HG03521 (cell line): ENCODE results near the gene VWA5B1.

Experiments used
- ATAC-seq: cut with Tn5 transposase; IDR thresholded peaks from one replicate; pipeline ENCODE4 v1.9.1; 2021; ENCODE audit warnings: mild to moderate bottlenecking, moderate library complexity; ENCODE audit not compliant: unreplicated experiment

Gene VWA5B1

DNA sequence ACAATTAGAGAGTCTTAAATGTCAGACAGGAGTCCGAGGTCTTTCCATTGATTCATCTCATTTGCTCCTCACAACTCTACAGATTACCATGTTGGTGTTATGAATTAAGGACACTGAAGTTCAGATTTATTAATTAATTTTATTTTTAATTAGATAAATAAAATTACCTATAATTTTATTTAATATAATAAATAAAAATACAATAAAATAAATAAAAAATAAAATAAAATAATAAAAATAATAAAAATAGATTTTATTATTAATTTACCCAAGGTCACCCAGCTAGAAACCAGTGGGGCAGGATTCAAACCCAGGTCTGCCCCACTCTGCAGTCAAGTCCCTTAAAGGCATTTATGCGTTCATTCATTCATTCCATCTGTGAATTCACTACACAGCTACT lies 72.2 kb downstream of the VWA5B1 start:
- ATAC-seq: no peak

DNA sequence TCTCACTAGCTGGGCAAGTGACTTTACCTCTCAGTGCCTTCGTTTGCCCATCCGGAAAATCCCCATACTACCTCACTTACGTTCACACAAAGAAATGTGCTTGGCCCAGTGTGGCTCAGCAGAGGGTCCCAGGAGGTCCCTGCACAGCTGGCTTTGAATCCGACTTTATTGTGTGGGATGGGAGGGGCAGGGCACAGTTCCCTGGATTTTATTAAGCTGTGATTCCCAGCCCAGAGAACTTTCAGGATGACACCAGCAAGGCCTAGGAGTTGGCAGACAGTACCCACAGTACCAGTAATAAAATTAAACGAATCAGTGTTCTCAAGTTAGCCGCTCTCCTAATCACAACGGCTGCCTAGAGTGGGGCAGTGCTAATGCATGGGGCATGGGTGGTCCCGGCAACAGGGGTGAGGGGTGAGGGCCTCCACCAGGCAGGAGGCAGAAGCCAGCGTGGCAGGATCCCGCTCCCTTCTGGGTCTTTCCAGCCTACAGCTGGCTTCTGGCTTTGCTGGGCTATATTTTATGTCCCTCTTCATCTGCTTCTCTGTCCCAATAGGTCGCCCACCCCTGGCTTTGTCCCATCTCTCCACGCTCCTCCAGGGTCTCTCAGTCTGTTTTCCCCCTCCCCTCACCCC lies 74.9 kb downstream of the VWA5B1 start:
- no peak for ATAC-seq

DNA sequence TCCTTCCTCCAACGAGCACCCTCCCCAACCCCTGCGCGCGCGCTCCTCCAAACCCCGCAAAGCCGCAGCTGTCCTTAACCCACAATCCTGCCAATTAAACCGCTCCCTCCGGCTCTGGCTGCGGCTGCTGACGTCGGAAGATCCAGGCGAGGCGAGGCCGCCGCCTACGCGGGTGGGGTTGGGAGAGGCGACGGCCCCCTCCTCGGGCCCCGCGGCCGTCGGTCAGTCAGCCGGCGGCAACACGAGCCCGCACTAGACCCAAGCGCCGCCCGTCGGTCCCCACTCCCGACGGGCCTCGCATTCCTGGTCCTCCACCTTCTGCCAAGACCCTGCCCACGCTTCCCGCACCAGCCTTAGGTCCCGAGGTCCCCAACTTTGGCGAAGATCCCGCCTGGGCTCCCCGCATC lies 75.4 kb downstream of the VWA5B1 start:
- no peak for ATAC-seq

DNA sequence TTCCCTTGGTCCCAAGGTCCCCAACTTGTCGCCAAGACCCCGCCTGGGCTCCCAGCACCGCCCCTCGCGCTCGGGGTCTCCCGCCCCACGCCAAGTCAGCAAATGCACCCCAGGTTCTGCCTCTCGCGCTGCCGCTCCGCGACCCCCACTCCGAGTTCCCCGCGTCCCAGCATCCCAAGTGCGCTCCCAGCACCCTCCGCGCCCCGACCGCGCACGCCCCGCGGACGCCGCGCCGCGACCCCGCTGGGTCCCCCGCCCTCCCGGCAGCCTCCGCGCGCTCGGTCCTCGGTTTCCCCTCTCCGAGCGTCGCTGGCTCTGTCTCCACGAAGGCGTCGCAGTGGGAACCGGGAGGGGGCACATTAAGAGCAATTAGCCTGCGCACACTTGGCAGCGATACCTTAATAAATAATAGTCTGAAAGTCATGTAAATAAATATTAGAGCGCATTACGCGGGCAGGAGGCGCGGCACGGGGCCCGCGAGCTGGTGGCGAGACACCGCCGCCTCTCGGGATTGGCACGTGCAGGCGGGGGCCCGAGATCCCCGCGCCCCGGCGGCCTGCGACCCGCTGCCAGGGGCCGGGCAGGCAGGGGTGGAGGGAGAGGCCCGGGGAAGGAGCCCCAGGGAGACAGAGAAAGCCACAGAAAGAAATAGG lies 75.9 kb downstream of the VWA5B1 start:
- ATAC-seq: no peak

DNA sequence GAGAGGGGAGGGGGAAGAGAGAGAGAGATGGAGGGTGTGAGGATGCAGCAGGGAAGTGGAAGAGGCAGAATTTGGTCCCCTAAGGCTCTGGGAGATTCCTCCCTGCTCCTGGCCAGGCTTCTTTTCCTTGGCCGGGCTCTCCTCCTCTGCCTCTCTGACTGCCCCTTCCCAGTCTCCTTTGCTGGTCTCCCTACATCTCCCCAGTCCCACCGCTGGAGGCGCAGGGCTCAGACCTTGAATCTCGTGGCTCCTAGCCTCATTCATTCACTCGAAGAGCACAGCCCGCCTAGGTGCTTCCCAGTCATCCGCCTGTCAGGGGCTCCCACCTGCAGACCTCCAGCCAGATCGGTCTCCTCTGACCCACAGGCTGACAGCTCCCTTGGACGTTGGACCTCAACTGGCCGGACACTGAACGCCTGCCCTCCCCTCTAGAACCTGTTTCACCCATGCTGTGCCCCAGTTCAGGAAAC lies 76.5 kb downstream of the VWA5B1 start:
- ATAC-seq: no peak

DNA sequence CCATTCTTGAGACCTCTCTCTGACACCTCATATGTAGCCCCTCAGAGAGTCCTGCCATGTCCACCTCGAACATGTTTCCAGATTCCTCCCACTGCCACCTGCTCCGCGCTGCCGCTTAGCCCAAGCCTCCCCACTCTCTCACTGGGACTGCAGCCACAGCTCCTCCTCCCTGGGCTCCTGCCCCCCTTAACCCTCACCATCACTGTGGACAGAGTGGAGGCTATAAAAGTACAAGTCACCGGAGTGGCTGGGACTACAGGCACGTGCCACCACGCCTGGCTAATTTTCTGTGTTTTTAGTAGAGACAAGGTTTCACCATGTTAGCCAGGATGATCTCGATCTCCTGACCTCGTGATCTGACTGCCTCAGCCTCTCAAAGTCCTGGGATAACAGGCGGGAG lies 77.0 kb downstream of the VWA5B1 start:
- ATAC-seq: no peak

DNA sequence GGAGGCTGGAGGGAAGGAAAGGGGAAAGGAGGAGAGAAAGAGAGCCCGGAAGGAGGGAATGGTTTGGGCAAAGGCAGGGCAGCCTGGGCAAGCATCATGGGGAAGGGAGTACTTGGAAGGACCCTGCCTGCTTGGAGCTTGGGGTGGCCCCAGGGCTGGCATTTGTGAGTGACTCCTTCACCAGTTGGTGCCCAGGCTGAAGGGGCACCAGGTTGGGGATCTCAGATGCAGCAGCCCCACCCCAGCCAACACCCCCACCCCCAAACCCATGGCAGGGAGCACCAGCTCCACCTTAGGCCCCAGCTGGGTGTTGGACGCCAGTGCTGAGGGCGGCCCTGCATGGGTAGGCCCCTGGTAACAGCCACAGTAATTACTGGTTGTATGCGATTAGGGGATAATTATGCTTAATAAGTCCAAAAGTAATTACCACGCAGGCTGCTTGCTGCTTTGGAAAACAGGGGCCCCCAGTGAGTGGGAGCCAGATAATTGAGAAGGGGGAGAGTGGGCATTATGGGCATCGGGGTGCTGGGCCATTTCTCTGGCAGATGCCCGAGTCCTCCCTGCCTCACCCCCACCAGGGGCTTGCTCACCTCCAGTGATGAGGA lies 78.3 kb downstream of the VWA5B1 start:
- no peak for ATAC-seq

DNA sequence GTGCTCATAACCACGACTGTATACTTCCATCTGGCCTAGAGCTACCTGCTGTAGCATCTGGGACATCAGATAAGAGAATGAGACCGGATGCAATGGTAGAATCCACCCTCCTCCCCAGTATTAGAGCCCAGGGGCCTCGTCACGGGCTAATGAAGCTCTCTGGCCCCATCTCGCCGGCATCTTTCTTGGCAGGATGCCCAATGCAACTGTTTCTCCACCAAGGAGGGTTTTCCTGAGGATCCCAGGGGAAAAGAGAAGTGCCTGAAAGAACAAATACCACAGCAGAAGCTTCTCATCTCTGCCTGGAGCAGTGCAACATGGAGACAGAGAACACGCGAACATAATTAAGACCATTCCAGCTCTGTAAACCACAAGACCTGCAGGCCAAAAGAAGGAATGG lies 80.0 kb downstream of the VWA5B1 start:
- no peak for ATAC-seq

DNA sequence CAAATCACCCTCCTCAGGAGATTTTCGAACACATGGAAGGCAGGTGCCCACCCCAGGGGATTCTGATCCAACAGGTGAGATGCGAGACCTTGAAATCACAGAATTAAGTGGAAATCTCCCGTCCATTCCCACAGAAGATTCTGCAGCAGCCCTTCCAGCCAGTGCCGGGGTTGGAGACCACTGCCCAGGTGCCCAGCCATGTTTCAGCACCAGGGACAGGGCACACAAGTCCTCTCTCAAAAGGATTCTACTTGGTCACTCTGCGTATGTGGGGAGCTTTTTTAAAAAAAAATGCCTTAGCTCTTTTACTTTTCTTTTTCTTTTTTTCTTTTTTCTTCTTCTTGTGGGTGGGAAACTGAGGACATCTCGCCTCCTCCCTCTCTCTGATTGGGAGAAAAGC lies 80.7 kb downstream of the VWA5B1 start:
- no peak for ATAC-seq

DNA sequence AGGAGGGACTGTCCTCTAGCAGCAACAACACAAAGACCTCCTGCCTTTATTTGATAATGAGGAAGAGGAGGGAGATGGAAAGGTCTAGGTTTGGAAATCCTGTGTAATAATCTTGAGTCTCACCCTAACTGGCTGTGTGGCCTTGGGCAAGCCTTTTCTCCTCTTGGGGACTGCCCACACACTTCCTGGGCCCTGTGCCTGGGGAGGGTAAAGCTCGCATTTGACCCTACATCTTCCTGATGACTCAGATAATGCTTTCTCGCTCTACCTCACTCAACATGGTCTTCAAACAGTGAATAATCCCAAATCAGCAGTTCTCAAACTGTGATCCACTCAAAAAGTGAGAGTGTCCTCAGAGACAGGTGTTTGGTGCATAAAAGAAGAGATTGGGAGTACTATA lies 81.2 kb downstream of the VWA5B1 start:
- ATAC-seq: no peak

DNA sequence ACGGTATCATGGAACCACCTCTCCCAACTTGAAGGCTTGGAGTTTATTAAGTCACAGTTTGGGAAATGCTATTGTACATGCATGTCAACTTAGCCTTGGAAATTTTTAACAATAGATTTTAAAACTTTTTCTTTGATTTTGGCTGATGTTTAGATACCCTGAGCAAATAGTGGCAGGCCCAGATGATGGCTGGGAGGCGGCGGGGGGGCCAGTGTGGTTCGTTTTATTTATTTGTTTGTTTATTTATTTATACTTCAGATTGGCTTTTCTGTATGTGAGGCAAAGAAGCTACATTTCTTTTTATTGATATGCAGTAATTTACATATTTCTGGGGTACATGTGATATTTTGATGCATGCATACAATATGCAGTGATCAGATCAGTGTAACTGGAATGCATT lies 82.0 kb downstream of the VWA5B1 start:
- ATAC-seq: no peak

DNA sequence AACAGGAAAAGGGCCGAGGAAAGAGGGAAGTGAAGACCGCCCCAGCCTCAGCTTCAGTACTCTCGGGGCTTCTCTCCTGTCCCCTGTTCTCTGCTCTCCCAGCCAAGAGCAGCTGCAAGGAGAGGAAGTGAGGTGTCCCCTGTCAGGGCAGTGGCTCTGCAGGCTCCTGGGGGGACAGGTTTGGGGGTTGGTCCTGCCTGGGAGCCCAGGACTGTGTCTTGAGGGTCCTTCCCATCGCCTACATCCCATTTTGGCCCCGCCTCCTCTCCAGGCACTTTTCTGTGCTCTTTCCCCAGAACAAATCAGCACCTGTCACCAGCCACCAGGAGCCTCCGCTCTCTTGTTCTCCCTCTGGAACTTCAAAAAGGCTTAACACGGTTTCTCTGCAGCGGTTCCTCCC lies 82.6 kb downstream of the VWA5B1 start:
- no peak for ATAC-seq

DNA sequence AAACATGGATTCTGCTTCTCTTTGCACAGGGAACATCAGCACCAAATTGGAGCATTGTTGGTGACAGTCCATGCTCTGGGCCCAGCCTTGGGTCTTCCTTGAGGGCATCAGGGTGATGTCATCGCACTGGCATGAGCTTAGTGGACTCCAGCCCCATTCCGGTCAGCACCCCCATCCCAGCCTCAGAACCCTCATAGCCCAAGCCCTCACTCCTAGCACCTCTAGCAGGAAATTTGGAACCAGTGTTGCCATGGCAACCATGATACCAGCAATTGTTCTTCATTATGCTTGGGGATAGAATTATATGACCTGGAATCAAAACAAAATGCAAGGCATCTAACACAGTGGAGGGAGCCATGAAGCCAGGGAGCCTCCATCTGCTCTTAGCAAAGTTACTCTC lies 83.1 kb downstream of the VWA5B1 start:
- no peak for ATAC-seq

DNA sequence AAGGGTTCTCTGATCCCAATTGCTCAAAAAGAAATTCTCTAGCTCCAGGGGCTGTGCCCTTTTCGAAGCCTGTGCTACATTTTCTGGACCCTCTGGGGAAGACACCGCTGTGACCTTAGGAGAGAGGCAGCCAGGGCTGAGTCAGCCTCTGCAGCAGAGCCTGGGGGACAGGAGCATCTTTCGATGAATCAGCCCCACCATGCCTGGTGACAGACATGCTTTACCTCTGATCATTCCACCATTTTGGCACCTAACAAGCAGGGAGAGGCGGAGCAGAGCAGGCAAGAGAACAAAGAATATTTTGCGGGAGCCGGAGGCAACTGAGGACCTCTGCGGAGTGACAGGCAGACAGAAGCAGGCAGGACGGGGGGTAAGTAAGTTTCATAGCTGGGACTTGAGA lies 84.9 kb downstream of the VWA5B1 start:
- no peak for ATAC-seq

DNA sequence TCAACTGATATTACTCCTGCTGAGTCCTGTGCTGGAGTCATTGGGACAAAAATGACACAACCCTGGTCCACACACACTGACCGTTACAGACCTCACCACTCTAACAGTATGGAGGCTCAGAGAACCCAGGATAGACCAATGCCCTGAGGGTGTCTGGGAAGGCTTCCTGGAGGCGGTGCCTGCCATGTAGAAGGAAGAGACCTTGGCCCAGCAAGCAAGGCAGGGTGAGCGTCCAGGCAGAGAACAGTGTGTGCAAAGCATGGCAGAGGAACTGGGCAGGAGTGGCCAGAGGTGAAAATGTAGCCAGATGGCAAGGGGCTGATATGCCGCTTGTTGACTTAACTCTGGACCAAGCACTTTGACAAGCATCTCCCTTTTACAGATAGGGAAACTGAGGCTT lies 85.5 kb downstream of the VWA5B1 start:
- ATAC-seq: no peak

DNA sequence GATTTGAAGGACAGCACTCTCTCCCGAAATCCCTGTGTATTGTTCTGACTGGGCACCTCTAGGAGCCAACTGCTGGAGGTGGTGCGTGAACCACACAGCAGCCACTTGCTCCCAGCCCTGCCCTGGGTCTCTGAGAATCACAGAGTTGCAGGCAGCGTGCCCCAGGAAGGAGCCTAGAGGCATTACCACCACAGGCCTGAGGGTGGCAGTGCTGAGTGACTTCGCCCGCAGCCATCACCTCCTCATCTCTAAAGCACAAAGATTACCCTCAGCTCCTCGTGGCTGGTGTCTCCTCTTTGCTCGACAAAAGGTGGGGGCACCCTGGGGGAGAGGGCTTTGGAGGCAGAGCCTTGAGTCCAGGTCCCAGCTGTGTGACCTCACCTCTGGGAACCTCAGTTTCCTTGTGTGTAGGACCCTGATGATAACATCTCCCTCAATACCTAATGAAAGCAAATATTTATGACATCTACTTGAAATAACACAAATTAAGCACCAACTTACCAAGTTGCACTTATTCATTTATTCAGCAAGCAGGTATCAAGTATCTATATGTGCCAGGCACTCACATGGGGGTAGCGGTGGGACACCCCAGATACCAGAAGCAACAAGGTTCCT lies 86.3 kb downstream of the VWA5B1 start:
- peak; percentile 41 for ATAC-seq

DNA sequence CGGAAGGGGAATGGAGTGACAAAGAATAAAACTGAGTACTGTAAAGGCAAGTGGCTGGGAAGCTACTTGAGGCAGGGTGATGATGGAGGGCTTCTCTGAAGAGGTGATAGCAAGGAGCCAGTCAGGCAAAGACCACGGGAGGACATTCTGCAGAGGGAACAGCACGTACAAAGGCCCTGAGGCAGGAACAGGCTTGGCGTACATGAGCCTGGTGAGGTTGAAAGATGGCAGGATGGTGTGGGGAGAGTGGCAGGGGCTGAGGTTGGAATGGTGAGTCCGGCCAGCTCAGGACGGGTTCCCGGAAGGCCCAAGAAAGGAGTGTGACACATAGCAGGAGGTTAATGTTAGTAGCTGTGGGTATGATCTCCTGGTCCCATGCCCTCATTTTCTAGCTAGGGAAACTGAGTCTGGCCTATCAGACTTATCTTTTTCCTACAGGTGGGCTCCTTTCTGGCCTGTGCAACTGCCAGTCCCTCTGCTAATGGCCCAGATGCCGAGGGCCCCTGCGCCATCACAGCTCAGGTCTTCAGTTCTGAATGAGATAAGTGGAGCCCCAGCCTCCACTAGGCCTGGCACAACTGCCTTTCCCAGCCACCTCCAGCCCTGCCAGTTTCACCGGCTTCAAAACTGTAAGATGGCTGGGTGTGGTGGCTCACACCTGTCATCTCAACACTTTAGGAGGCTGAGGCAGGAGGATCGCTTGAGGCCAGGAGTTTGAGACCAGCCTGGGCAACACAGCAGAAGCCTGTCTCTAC lies 87.0 kb downstream of the VWA5B1 start:
- no peak for ATAC-seq

DNA sequence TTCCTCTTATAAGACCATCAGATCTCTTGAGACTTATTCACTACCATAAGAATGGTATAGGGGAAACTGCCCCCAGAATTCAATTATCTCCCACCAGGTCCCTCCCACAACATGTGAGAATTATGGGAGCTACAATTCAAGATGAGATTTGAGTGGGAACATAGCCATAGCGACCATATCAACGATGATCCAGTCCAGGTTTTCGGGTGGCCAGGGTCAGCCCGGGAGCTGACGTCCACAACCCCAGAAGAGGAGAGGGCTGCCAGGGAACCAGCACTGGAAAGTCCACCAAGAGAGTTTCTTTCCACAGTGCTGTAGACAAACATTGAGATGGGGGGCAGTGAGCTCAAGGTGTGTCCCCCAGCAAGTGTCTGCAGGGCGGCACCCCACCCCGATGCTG lies 88.4 kb downstream of the VWA5B1 start:
- ATAC-seq: no peak

DNA sequence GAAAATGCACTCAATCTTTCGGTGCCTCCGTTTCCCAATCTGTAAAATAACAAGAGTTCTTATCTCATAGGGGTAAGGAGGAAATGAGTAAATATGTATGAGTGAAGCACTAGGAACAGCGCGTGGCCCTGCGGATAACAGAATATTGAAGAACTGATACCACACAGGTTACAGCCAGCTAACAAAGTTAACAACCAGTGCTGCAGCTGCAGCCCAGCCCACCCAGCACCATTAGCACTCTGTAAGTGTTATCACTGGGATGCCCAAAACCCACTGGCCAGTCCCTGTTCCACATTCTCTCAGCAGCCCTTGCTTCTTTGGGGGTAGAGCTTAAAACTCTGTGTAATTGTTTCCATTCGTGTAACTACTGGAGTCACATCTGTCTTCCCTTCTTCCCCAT lies 89.5 kb downstream of the VWA5B1 start:
- ATAC-seq: no peak

DNA sequence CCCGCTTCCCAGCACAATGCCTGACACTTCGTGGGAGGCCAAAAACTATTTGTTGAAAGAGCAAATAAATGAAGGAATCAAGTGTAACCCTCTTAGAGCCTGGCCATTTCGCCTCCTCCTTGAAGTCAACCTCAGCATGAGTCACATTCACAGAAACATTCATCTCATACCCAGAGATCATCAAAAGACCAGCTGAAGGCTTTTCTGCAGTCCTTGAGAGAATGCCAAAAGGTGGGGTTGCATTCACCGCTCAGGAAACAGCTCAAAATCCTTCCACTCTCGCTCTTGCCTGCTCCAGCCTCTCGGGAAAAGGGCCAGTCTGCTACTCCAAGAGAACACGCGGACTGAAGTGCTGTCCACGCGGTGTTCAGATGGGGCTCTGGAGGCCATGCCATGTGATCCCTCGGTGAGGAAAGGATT lies 90.0 kb downstream of the VWA5B1 start:
- no peak for ATAC-seq

DNA sequence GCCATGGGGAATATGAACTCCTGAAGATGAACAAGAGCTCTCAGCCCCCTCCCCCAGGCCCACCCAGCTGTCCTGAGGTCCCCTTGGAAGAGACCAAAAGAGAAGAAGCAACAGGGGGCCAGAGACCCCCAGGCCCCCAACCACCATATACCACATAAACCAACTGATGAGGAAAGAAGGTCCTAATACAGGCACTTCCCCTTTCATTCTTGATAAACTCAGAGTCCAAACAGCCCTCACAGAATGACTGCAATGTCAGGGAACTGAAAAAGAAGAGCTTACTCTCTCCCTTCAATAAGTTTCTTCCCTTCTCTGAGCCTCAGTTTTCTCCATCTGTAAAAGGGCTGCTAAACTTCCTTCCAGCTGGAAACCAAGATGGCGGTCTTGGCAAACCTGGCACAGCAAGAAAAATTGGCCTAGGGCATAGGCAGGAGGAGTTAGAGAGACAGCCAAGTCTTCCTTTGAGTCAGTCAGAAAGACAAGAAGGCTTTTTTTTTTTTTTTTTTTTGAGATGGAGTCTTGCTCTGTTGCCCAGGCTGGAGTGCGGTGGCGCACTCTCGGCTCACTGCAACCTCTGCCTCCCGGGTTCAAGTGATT lies 90.5 kb downstream of the VWA5B1 start:
- no peak for ATAC-seq
